M059J (cell line): ENCODE data around the gene ART1. TPM values are rescaled to one million over a fixed set of nuclear protein-coding genes. Genes with fewer than 3 reads are reported as not detected.
"Not testable (repeated sequence)": the region's sequence is repeated elsewhere in the genome, so short reads cannot be mapped to it uniquely, and the experiment has no call there.

Source experiments
- DNase-seq: peaks from one replicate; pipeline ENCODE4 v3.0.0-alpha.2; 2012; ENCODE audit warnings: low read depth
- total RNA-seq: library from RNA; depleted of rRNA; stranded (reverse); fragments of >200 nt; shearing (Covaris generic); gene quantifications from 2 replicates; pipeline ENCODE4 v1.2.3, GENCODE V29; 2014

Gene ART1
- total RNA-seq, 1 experiment from 2014 or later = not detected

GRCh38 chr11:3632070-3632660, 12.8 kb upstream of the ART1 start:
- DNase-seq = no peak

GRCh38 chr11:3635641-3636375, 9.1 kb upstream of the ART1 start:
- DNase-seq = no peak

GRCh38 chr11:3637201-3637600, 7.7 kb upstream of the ART1 start:
- DNase-seq = no peak

DNA sequence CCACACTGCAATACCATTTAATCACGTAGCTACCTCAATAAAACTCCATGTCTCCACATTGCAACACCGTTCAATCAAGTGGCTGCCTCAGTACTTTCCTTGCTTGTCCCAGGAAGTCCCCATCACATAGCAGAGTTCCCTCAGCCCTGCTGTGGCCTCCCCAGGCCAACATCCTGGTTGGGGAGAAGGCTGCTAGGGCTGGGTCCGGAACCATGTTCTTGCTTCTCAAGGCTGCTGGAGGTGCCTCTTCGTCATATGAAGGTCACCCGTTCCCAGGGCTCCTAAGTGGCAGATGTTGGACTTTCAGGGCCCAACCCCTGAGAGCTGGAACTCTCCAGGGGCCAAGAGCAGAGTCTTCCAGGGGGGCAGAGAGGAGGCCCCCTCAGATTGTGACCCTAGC, 6.4 kb upstream of the ART1 start:
- no peak for DNase-seq

DNA sequence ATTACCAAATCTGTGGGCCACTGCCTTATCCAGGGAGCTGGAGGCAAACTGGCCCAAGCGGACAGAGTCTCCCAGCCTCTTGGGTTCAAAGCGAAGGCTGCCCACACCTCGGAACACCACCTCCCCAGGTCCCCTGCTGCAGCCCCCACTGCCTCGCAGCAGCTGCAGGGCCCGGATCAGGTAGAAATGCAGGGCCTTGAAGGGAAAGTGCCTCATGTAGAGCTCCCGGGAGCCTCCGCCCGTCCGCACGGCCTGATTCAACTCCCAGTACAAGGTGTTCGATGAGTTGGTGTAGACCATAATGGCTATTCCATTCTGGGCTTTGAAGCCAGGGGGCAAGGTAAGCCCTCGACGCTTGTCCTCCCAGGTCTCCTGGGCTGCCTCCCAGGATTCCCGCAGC, 5.1 kb upstream of the ART1 start:
- no peak for DNase-seq

- no peak for DNase-seq
Measured at GRCh38 chr11:3641191-3641590, 3.7 kb upstream of the ART1 start.

- DNase-seq = no peak
Measured at GRCh38 chr11:3641701-3642070, 3.2 kb upstream of the ART1 start, which contains the start of gene ART5. ART5 (minus strand) TSS chr11:3641992; CDS start chr11:3641862, 130 bp downstream.

DNA sequence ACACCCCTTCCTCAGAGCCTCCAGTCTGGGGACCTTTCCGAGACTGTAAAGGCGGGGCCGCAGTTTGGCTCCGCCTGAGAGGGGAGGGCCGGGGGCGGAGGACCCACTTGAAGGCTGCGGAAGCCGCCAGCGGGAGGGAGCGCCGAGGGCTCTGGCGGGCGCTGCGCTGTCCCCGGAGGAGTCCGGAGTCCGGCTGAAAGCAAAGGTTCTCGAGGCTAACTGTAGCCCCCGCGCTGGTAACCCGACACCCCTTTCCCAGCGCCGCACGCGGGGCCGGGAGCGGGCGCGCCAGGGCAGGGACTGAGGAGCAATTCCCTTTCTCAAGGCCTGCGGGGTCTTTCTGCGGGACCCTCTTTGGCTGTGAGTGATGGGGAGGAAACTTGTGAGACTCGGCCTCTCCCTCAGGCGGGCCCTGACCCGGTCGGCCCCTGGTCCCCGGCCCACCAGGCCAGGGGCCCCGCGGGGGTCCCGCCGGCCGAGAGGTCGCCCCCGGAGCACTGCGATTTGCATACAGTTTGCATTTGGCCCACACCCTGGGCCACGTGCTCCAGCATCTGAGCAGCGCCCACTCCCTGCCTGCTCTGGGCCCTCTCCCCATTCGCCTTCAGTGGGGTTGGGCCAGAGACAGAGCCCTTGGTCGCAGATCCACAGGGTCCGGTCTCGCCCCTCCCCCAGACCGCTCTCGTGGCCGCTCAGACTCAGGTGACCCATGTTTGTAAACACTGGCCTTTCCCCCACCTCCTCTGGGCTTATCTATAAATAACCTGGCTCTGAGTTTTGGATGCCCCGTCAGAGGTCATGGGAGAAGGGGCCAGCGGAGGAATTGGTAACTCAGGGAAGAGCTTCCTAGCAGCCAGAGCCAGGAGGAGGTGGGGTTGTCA, 2.6 kb upstream of the ART1 start:
- peak; percentile 66 for DNase-seq

DNA sequence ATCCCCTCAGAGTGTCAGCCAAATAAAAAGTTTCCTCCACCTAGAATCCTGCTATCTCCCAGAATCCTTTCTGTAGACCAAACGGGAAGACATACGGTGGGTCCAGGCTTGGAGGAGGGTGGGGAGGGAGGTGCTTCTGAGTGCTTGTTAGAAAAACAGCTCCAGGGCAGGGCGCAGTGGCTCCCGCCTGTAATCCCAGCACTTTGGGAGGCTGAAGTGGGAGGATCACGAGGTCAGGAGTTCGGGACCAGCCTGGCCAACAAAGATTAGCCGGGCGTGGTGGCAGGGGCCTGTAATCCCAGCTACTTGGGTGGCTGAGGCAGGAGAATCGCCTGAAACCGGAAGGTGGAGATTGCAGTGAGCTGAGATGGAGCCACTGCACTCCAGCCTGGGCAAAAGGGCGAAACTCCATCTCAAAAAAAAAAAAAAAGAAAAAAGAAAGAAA, 1.8 kb upstream of the ART1 start:
- DNase-seq = not testable (repeated sequence)

DNA sequence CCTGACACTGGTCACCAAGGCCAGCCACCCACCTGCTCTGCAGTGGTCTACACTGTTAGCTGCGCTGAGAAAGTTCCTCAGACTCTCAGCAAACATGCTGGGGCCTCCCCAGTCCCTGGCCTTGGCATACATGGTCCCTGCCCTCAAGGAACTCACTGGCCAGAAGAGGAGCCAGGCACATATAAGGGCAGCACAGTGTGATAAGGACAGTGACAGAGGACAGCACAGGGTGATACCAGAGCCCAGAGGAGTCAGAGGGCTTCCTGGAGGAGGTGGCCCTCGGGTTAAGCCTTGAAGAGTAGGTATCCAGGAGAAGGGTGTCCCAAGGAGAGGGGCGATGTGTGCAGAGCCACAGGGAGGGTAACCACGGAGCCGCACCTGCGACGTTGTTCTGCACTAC, 624 bp downstream of the ART1 start:
- no peak for DNase-seq

GRCh38 chr11:3648843-3649242, 3.9 kb downstream of the ART1 start:
- DNase-seq = not testable (repeated sequence)

GRCh38 chr11:3649374-3649773, 4.4 kb downstream of the ART1 start:
- DNase-seq = not testable (repeated sequence)

- DNase-seq = not testable (repeated sequence)
Measured at GRCh38 chr11:3652514-3652913, 7.6 kb downstream of the ART1 start.

GRCh38 chr11:3655547-3655946, 10.6 kb downstream of the ART1 start:
- DNase-seq = no peak

GRCh38 chr11:3657331-3657730, 12.4 kb downstream of the ART1 start:
- DNase-seq = not testable (repeated sequence)

GRCh38 chr11:3658252-3658651, 13.3 kb downstream of the ART1 start:
- no peak for DNase-seq

GRCh38 chr11:3659595-3660515, 14.9 kb downstream of the ART1 start:
- DNase-seq = no peak

- no peak for DNase-seq
Measured at GRCh38 chr11:3660960-3661359, 16.0 kb downstream of the ART1 start.

DNA sequence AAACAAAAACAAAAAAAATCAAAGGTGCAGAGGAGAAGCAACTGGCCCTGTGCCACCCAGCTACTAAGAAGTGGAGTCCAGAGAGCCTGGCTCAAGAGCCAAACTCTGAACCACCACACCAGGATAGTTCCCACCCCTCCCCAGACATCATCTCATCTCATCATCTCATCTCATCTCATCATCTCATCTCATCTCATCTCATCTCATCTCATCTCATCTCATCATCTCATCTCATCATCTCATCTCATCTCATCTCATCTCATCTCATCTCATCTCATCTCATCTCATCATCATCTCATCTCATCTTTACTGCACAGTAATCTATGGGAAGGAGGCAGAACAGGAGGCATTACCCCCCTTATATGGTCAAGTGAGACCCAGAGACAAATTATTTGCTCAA, 17.9 kb downstream of the ART1 start:
- DNase-seq = no peak

GRCh38 chr11:3664032-3664630, 19.2 kb downstream of the ART1 start:
- DNase-seq = no peak
